ENCODE measurements around the gene SCYL2. TPM values are rescaled to one million over a fixed set of nuclear protein-coding genes. Genes with fewer than 3 reads are reported as not detected.
"Not testable (repeated sequence)": the region's sequence is repeated elsewhere in the genome, so short reads cannot be mapped to it uniquely, and the experiment has no call there.

SCYL2 gene
- total RNA-seq, 1 donor from 2014 or later = 53.9 TPM

- DNase-seq (ENCODE audit: low spot score) = no peak
- Mint-ChIP-seq H3K27ac (ENCODE audit: unreplicated experiment) (no peak overlapping the region), H3K9me3 (ENCODE audit: low read depth) (no peaks in the 10 kb centered on the region), H3K4me3 (ENCODE audit: unreplicated experiment) (no peak overlapping the region), H3K27me3 (ENCODE audit: low read depth) (no peaks in the 10 kb centered on the region), H3K4me1 (ENCODE audit: low read depth) (peaks cover 1% of the 10 kb centered on the region), H3K36me3 (ENCODE audit: low read depth) (peaks cover 1% of the 10 kb centered on the region)
- TF ChIP-seq CTCF (IDR thresholded peaks at IDR 0.05) = peak; percentile 59
Observed at GRCh38 chr12:100229036-100229635, 37.8 kb upstream of the SCYL2 start.

GRCh38 chr12:100229876-100230275, 37.1 kb upstream of the SCYL2 start:
- no peak for TF ChIP-seq CTCF (IDR thresholded peaks at IDR 0.05)
- Mint-ChIP-seq H3K36me3 (ENCODE audit: low read depth) (peaks cover 1% of the 10 kb centered on the region), H3K27me3 (ENCODE audit: low read depth) (no peaks in the 10 kb centered on the region), H3K4me1 (ENCODE audit: low read depth) (peaks cover 4% of the 10 kb centered on the region), H3K4me3 (ENCODE audit: unreplicated experiment) (no peak overlapping the region), H3K27ac (ENCODE audit: unreplicated experiment) (no peak overlapping the region), H3K9me3 (ENCODE audit: low read depth) (no peaks in the 10 kb centered on the region)
- no peak for DNase-seq (ENCODE audit: low spot score)

- not testable (repeated sequence) for DNase-seq (ENCODE audit: low spot score); H3K9me3 Mint-ChIP-seq (ENCODE audit: low read depth); H3K4me3 Mint-ChIP-seq (ENCODE audit: unreplicated experiment); H3K27ac Mint-ChIP-seq (ENCODE audit: unreplicated experiment); H3K4me1 Mint-ChIP-seq (ENCODE audit: low read depth); H3K27me3 Mint-ChIP-seq (ENCODE audit: low read depth); H3K36me3 Mint-ChIP-seq (ENCODE audit: low read depth)
Observed at GRCh38 chr12:100231873-100232272, 35.1 kb upstream of the SCYL2 start.

GRCh38 chr12:100234166-100234565, 32.8 kb upstream of the SCYL2 start:
- no peak for TF ChIP-seq CTCF (IDR thresholded peaks at IDR 0.05)
- H3K4me1 Mint-ChIP-seq (ENCODE audit: low read depth) = peaks cover 4% of the 10 kb centered on the region
- H3K4me3 Mint-ChIP-seq (ENCODE audit: unreplicated experiment) = no peak overlapping the region
- no peaks in the 10 kb centered on the region for H3K9me3 Mint-ChIP-seq (ENCODE audit: low read depth)
- no peak for DNase-seq (ENCODE audit: low spot score)
- H3K36me3 Mint-ChIP-seq (ENCODE audit: low read depth) = no peaks in the 10 kb centered on the region
- H3K27ac Mint-ChIP-seq (ENCODE audit: unreplicated experiment) = no peak overlapping the region
- H3K27me3 Mint-ChIP-seq (ENCODE audit: low read depth) = no peaks in the 10 kb centered on the region

- no peaks in the 10 kb centered on the region for H3K9me3 Mint-ChIP-seq (ENCODE audit: low read depth)
- H3K27me3 Mint-ChIP-seq (ENCODE audit: low read depth) = no peaks in the 10 kb centered on the region
- DNase-seq (ENCODE audit: low spot score) = no peak
- peak; percentile 93 for TF ChIP-seq CTCF (IDR thresholded peaks at IDR 0.05)
- H3K4me3 Mint-ChIP-seq (ENCODE audit: unreplicated experiment) = no peak overlapping the region
- H3K4me1 Mint-ChIP-seq (ENCODE audit: low read depth) = peaks cover 4% of the 10 kb centered on the region
- H3K27ac Mint-ChIP-seq (ENCODE audit: unreplicated experiment) = no peak overlapping the region
- H3K36me3 Mint-ChIP-seq (ENCODE audit: low read depth) = no peaks in the 10 kb centered on the region
Observed at GRCh38 chr12:100234591-100235304, 32.2 kb upstream of the SCYL2 start.

- DNase-seq (ENCODE audit: low spot score) = no peak
- Mint-ChIP-seq H3K4me3 (ENCODE audit: unreplicated experiment) (no peak overlapping the region), H3K4me1 (ENCODE audit: low read depth) (peaks cover 4% of the 10 kb centered on the region), H3K27ac (ENCODE audit: unreplicated experiment) (no peak overlapping the region), H3K36me3 (ENCODE audit: low read depth) (no peaks in the 10 kb centered on the region), H3K9me3 (ENCODE audit: low read depth) (no peaks in the 10 kb centered on the region), H3K27me3 (ENCODE audit: low read depth) (no peaks in the 10 kb centered on the region)
- TF ChIP-seq CTCF (IDR thresholded peaks at IDR 0.05) = no peak
Observed at GRCh38 chr12:100238801-100239200, 28.2 kb upstream of the SCYL2 start.
